ENCODE measurements around the gene SUFU. TPM values are rescaled to one million over a fixed set of nuclear protein-coding genes. Genes with fewer than 3 reads are reported as not detected.
A peak's percentile ranks its signal among the peaks of the same experiment; 100 is the strongest.

The SUFU gene
- total RNA-seq, 1 donor = 3.3 TPM

- no peak for DNase-seq (ENCODE audit: low read depth)
- TF ChIP-seq, protein P1, sequence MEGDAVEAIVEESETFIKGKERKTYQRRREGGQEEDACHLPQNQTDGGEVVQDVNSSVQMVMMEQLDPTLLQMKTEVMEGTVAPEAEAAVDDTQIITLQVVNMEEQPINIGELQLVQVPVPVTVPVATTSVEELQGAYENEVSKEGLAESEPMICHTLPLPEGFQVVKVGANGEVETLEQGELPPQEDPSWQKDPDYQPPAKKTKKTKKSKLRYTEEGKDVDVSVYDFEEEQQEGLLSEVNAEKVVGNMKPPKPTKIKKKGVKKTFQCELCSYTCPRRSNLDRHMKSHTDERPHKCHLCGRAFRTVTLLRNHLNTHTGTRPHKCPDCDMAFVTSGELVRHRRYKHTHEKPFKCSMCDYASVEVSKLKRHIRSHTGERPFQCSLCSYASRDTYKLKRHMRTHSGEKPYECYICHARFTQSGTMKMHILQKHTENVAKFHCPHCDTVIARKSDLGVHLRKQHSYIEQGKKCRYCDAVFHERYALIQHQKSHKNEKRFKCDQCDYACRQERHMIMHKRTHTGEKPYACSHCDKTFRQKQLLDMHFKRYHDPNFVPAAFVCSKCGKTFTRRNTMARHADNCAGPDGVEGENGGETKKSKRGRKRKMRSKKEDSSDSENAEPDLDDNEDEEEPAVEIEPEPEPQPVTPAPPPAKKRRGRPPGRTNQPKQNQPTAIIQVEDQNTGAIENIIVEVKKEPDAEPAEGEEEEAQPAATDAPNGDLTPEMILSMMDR (IDR thresholded peaks at IDR 0.05; ENCODE audit: insufficient read depth, low read length) = no peak
- H3K4me3 ChIP-seq (ENCODE audit: low read depth, low read length) = no peak overlapping the region
These were observed 23.4 kb upstream of the SUFU start for GRCh38 chr10:102480396-102480795.

DNA sequence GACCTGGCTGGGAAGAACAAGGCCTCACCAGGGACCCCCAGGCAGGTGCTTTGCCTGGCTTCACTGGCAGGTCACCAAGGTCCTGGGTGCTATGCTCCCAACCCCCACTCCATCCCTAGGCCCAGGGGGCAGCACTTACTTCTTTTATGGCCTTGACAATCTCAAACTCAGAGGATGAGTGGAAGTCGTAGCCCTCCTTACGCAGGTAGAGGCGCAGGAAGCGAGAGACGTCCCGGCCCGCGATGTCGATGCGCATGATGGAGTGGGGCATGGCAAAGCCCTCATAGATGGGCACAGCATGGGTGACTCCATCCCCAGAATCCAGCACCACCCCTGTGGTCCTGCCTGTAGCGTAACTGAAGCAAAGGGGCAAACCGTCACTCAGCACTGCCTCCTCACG, 19.8 kb upstream of the SUFU start:
- DNase-seq (ENCODE audit: low read depth) = no peak
- H3K4me3 ChIP-seq (ENCODE audit: low read depth, low read length) = no peak overlapping the region
- TF ChIP-seq, protein P1 (IDR thresholded peaks at IDR 0.05; ENCODE audit: insufficient read depth, low read length) = no peak

DNA sequence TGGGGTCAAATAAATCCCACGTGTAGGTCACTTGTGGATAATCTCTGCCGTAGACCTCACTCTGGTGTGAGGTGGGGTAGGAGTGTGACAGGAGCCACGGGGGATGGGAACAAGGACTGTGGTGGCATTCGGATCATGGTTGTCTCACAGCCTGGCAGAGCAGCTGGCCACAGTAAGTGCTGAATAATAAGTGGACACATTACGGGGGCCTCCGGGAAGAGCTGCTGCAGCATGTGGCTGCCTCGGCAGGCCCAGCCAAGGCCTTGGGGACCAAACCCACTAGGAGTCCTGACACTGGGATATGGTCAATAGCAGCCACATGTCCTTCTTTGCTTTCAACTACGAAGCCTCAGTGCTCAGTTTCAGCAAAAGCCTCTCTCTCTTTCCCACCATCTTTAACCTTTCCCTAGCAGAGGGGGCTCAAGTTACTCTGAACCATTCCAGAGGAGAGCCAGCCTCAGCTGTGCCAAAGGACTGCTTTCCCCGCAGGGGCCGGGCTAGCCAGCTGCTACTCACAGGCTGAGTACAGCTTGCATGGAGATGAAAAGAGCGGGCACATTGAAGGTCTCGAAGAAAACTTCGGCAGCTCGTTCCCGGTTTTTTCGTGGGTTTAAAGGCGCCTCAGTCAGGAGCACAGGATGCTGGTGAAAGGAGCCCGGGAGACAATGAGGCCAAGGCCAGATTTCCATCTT, 18.5 kb upstream of the SUFU start:
- no peak for DNase-seq (ENCODE audit: low read depth)

GRCh38 chr10:102491136-102491535, 12.6 kb upstream of the SUFU start:
- TF ChIP-seq, protein P1 (IDR thresholded peaks at IDR 0.05; ENCODE audit: insufficient read depth, low read length) = no peak
- no peak for DNase-seq (ENCODE audit: low read depth)
- no peak overlapping the region for H3K4me3 ChIP-seq (ENCODE audit: low read depth, low read length)

More for the DNA sequence above, 18.5 kb upstream of the SUFU start:
- TF ChIP-seq, protein P1 (IDR thresholded peaks at IDR 0.05; ENCODE audit: insufficient read depth, low read length) = no peak
- H3K4me3 ChIP-seq (ENCODE audit: low read depth, low read length) = no peak overlapping the region

DNA sequence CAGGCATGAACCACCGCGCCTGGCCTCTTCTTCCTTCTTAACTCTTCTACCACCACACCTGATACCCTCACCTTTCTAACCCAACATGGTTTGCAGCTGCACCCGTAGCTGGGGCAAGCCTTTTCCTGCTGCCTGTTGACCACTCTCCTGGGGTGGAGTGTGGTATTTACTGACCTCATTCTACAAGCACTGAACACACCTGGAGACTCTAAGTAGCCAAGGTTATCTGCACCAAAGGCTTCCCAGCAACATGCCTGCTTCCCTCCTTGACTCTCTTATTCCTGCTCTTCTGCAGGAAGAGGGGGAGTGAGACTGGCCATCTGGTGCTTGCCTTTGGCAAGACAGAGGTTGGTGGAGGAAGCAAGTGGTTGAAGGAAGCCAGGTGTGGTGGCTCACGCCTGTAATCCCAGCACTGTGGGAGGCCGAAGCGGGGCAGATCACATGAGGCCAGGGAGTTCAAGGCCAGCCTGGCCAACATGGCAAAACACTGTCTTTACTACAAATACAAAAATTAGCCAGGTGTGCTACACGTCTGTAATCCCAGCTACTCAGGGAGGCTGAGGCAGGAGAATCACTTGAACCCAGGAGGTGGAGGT, 11.3 kb upstream of the SUFU start:
- TF ChIP-seq, protein P1 (IDR thresholded peaks at IDR 0.05; ENCODE audit: insufficient read depth, low read length) = no peak
- no peak overlapping the region for H3K4me3 ChIP-seq (ENCODE audit: low read depth, low read length)
- DNase-seq (ENCODE audit: low read depth) = no peak

DNA sequence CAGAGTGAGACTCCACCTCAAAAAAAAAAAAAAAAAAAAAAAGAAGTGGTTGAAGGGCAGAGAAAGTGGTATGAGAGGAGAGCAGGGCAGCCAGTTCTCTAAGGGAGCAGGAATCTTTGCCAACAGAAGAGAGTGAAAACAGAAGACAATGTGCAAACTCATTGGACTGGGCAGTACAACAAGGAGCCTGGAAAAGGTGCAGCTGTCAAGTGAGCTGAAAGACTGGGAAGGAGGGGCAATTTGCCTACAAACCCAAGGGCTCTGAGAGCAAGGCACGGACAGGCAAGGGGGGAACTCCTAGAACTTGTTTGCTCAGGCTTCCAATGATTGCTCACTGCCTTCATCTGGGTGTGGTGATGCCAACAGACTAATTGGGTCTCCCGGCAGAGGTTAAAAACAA, 10.8 kb upstream of the SUFU start:
- TF ChIP-seq, protein P1 (IDR thresholded peaks at IDR 0.05; ENCODE audit: insufficient read depth, low read length) = no peak
- peak; percentile 90 for DNase-seq (ENCODE audit: low read depth)
- H3K4me3 ChIP-seq (ENCODE audit: low read depth, low read length) = no peak overlapping the region

Measured in fibroblast of the aortic adventitia (primary cell).